H9 (cell line): ENCODE measurements around the gene RPS6KB1. TPM values are rescaled to one million over a fixed set of nuclear protein-coding genes. Genes with fewer than 3 reads are reported as not detected.
"Not testable (repeated sequence)": the region's sequence is repeated elsewhere in the genome, so short reads cannot be mapped to it uniquely, and the experiment has no call there.

ENCODE experiments used
- DNase-seq: peaks from one replicate; pipeline ENCODE4 v3.0.0-alpha.2; 2017
- H2AFZ ChIP-seq: one replicate; pipeline ENCODE4 v1.6.1; 2013; ENCODE audit warnings: mild to moderate bottlenecking, low read length, control low read depth, moderate library complexity
- H2AK5ac ChIP-seq: 2 replicates; pipeline ENCODE4 v1.6.1; 2013; ENCODE audit warnings: low read length, control low read depth, mixed read lengths; ENCODE audit not compliant: insufficient read length
- H2BK120ac ChIP-seq: one replicate; pipeline ENCODE4 v1.6.1; 2013; ENCODE audit warnings: low read depth, mild to moderate bottlenecking, low read length, control low read depth, inconsistent platforms; ENCODE audit not compliant: poor library complexity, severe bottlenecking
- H2BK12ac ChIP-seq: 2 replicates; pipeline ENCODE4 v1.6.1; 2013; ENCODE audit warnings: low read length, control low read depth, mixed read lengths, low read depth; ENCODE audit not compliant: insufficient read length
- H2BK15ac ChIP-seq: 2 replicates; pipeline ENCODE4 v1.6.1; 2013; ENCODE audit warnings: low read depth, low read length, control low read depth
- H2BK20ac ChIP-seq: one replicate; pipeline ENCODE4 v1.6.1; 2013; ENCODE audit warnings: low read depth, mild to moderate bottlenecking, low read length, control low read depth, inconsistent platforms; ENCODE audit not compliant: poor library complexity, severe bottlenecking
- H2BK5ac ChIP-seq: 2 replicates; pipeline ENCODE4 v1.6.1; 2013; ENCODE audit warnings: low read length, control low read depth, mixed read lengths; ENCODE audit not compliant: insufficient read length
- H3K14ac ChIP-seq: 2 replicates; pipeline ENCODE4 v1.6.1; 2013; ENCODE audit warnings: low read length, control low read depth; ENCODE audit not compliant: insufficient read depth
- H3K18ac ChIP-seq: 2 replicates; pipeline ENCODE4 v1.6.1; 2013; ENCODE audit warnings: low read depth, mild to moderate bottlenecking, mixed read lengths, low read length, control low read depth; ENCODE audit not compliant: insufficient read length
- H3K23ac ChIP-seq: 2 replicates; pipeline ENCODE4 v1.6.1; 2013; ENCODE audit warnings: low read length, control low read depth, mixed read lengths, low read depth; ENCODE audit not compliant: insufficient read length
- H3K23me2 ChIP-seq: 2 replicates; pipeline ENCODE4 v1.6.1; 2013; ENCODE audit warnings: low read depth, mild to moderate bottlenecking, mixed read lengths, low read length, control low read depth; ENCODE audit not compliant: insufficient read length, poor library complexity, severe bottlenecking
- H3K27ac ChIP-seq: 2 replicates; pipeline ENCODE4 v1.5.1; 2013; ENCODE audit warnings: low read length, control low read depth, mixed read lengths, low read depth; ENCODE audit not compliant: insufficient read length
- H3K27me3 ChIP-seq: 2 replicates; pipeline ENCODE4 v1.6.1; 2013; ENCODE audit warnings: low read length, control low read depth, inconsistent platforms; ENCODE audit not compliant: insufficient read depth
- H3K4ac ChIP-seq: 2 replicates; pipeline ENCODE4 v1.6.1; 2013; ENCODE audit warnings: low read depth, mild to moderate bottlenecking, control low read depth, inconsistent platforms, low read length, moderate library complexity
- H3K4me1 ChIP-seq: 2 replicates; pipeline ENCODE4 v1.6.1; 2013; ENCODE audit warnings: low read length, control low read depth, inconsistent platforms; ENCODE audit not compliant: insufficient read depth
- H3K4me2 ChIP-seq: 2 replicates; pipeline ENCODE4 v1.6.1; 2013; ENCODE audit warnings: low read length, control low read depth, mixed read lengths; ENCODE audit not compliant: insufficient read length, insufficient read depth
- H3K56ac ChIP-seq: 2 replicates; pipeline ENCODE4 v1.6.1; 2013; ENCODE audit warnings: low read depth, mild to moderate bottlenecking, mixed read lengths, low read length, control low read depth; ENCODE audit not compliant: insufficient read length
- H3K79me1 ChIP-seq: 2 replicates; pipeline ENCODE4 v1.6.1; 2013; ENCODE audit warnings: low read depth, mild to moderate bottlenecking, moderate library complexity, low read length, control low read depth, inconsistent platforms; ENCODE audit not compliant: insufficient read depth, poor library complexity, severe bottlenecking
- H3K79me2 ChIP-seq: 2 replicates; pipeline ENCODE4 v1.6.1; 2013; ENCODE audit warnings: low read length, control low read depth, inconsistent platforms; ENCODE audit not compliant: insufficient read depth
- H3K9ac ChIP-seq: 2 replicates; pipeline ENCODE4 v1.6.1; 2013; ENCODE audit warnings: low read length, control low read depth, mixed read lengths; ENCODE audit not compliant: insufficient read length; ENCODE audit errors: extremely low read depth
- H3K9me3 ChIP-seq: one replicate; pipeline ENCODE4 v1.6.1; 2013; ENCODE audit warnings: low read depth, low read length, inconsistent platforms; ENCODE audit not compliant: control insufficient read depth
- H3T11ph ChIP-seq: one replicate; pipeline ENCODE4 v1.6.1; 2013; ENCODE audit warnings: mild to moderate bottlenecking, low read length, control low read depth, inconsistent platforms
- H4K20me1 ChIP-seq: one replicate; pipeline ENCODE4 v1.6.1; 2013; ENCODE audit not compliant: control insufficient read depth, insufficient read length, insufficient read depth
- H4K5ac ChIP-seq: 2 replicates; pipeline ENCODE4 v1.6.1; 2013; ENCODE audit warnings: low read depth, mild to moderate bottlenecking, mixed read lengths, low read length, control low read depth; ENCODE audit not compliant: insufficient read length
- H4K8ac ChIP-seq: replicated peaks from 2 replicates; pipeline ENCODE4 v1.6.1; 2013; ENCODE audit warnings: low read length, control low read depth, mixed read lengths, low read depth; ENCODE audit not compliant: insufficient read length
- H4K91ac ChIP-seq: 2 replicates; pipeline ENCODE4 v1.6.1; 2013; ENCODE audit warnings: low read depth, mild to moderate bottlenecking, moderate library complexity, mixed read lengths, low read length, control low read depth; ENCODE audit not compliant: insufficient read length
- H3K27ac Mint-ChIP-seq, 3 experiments: 2 replicates in 2 of 3; 3 replicates in 1 of 3; pipeline ENCODE4 v1.8.0; 2020 to 2021; ENCODE audit warnings: mixed read lengths in 3 of 3, mild to moderate bottlenecking in 1 of 3, moderate library complexity in 1 of 3
- H3K27me3 Mint-ChIP-seq: 2 replicates; pipeline ENCODE4 v1.8.0; 2021; ENCODE audit warnings: low read depth, mild to moderate bottlenecking, moderate library complexity, mixed read lengths
- H3K36me3 Mint-ChIP-seq, 3 experiments: 2 replicates in 2 of 3; 3 replicates in 1 of 3; pipeline ENCODE4 v1.8.0; 2020 to 2021; ENCODE audit warnings: low read depth in 3 of 3, mixed read lengths in 3 of 3; ENCODE audit not compliant: insufficient read depth in 1 of 3
- H3K4me1 Mint-ChIP-seq, 2 experiments: 2 replicates each; pipeline ENCODE4 v1.8.0; 2020; ENCODE audit warnings: mixed read lengths in 2 of 2
- H3K4me3 Mint-ChIP-seq, 2 experiments: 2 replicates in 1 of 2; 3 replicates in 1 of 2; pipeline ENCODE4 v1.8.0; 2020 to 2021; ENCODE audit warnings: mild to moderate bottlenecking in 2 of 2, mixed read lengths in 2 of 2, moderate library complexity in 1 of 2
- H3K9me3 Mint-ChIP-seq, 2 experiments: 2 replicates in 1 of 2; 3 replicates in 1 of 2; pipeline ENCODE4 v1.8.0; 2020; ENCODE audit warnings: mild to moderate bottlenecking in 2 of 2, mixed read lengths in 2 of 2, moderate library complexity in 1 of 2
- WGBS: extraction: QIAGEN DNeasy Blood & Tissue Kit; methylation state at CpG from one replicate; pipeline ENCODE4 v1.1.7; 2013; ENCODE audit warnings: missing lambda C conversion rate, low lambda C conversion rate, mixed read lengths; ENCODE audit not compliant: insufficient read length; ENCODE audit errors: extremely low coverage; 5-methylcytosine and 5-hydroxymethylcytosine counted together
- total RNA-seq: library from RNA; stranded (reverse); gene quantifications from 2 replicates; pipeline ENCODE4 v1.2.1, GENCODE V29; 2021

The RPS6KB1 gene
- total RNA-seq, 1 experiment from 2014 or later = 36.1 TPM

- not testable (repeated sequence) for H2BK15ac ChIP-seq, H3K27ac ChIP-seq, H2BK12ac ChIP-seq, H3K9me3 ChIP-seq, H3K23ac ChIP-seq, H2AK5ac ChIP-seq, H3K4ac ChIP-seq, H3K27ac Mint-ChIP-seq, H3K23me2 ChIP-seq, H4K20me1 ChIP-seq, H3K27me3 ChIP-seq, H4K5ac ChIP-seq, H3K4me3 Mint-ChIP-seq, H3K4me2 ChIP-seq, H4K8ac ChIP-seq, H3T11ph ChIP-seq, DNase-seq, H3K18ac ChIP-seq, H2BK20ac ChIP-seq, H3K9me3 Mint-ChIP-seq, H2AFZ ChIP-seq, H3K36me3 Mint-ChIP-seq, H2BK120ac ChIP-seq, H3K4me1 Mint-ChIP-seq, H4K91ac ChIP-seq, H3K56ac ChIP-seq, H3K79me2 ChIP-seq, H3K4me1 ChIP-seq, H2BK5ac ChIP-seq, H3K9ac ChIP-seq, H3K79me1 ChIP-seq, H3K27me3 Mint-ChIP-seq, H3K14ac ChIP-seq
- WGBS = no CpG with 5 or more reads among the region's 6 CpGs
Measured at GRCh38 chr17:59975166-59975565, 82.2 kb downstream of the RPS6KB1 start.

DNA sequence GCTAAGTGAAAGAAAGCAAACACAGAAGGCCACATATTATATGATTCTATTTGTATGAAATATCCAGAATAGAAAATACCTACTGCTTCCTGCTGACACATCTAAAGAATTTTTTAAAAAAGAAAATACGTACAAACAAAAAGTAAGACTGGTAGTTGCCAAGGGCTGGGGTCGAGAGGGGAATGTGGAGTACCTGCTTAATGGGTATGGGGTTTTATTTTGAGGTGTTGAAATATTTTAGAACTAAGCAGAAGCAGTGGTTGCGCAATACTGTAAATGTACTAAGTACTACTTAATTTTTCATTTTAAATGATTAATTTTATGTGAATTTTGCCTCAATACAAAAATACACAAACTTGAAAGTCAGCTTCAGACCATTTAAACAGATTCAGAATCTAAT is 103.7 kb downstream of the RPS6KB1 start:
- H3K23me2 ChIP-seq, H4K20me1 ChIP-seq, H3K9me3 Mint-ChIP-seq, H3K4ac ChIP-seq, H3K9me3 ChIP-seq, H2BK20ac ChIP-seq, H3K4me1 ChIP-seq, H3K36me3 Mint-ChIP-seq, H3K27me3 Mint-ChIP-seq, DNase-seq, H3K27me3 ChIP-seq, H4K91ac ChIP-seq, H3K56ac ChIP-seq, H3K27ac ChIP-seq, H4K5ac ChIP-seq, H4K8ac ChIP-seq, H3K14ac ChIP-seq, H2BK5ac ChIP-seq, H3T11ph ChIP-seq, H2AFZ ChIP-seq, H2BK15ac ChIP-seq, H3K79me2 ChIP-seq, H2BK120ac ChIP-seq, H3K4me1 Mint-ChIP-seq, H3K23ac ChIP-seq, H2AK5ac ChIP-seq, H3K4me3 Mint-ChIP-seq, H3K27ac Mint-ChIP-seq, H3K79me1 ChIP-seq, H3K18ac ChIP-seq, H3K4me2 ChIP-seq, H2BK12ac ChIP-seq, H3K9ac ChIP-seq: not testable (repeated sequence)
- no CpG with 5 or more reads among the region's 3 CpGs for WGBS

Other genes with a start within 250 kb of the RPS6KB1 start
- 40.4 and 40.8 TPM in 2 replicates for gene PTRH2, start 185.7 kb upstream of the RPS6KB1 start, total RNA-seq
- 79.3 and 83.1 TPM in 2 replicates for gene VMP1, start 185.5 kb upstream of the RPS6KB1 start, total RNA-seq
- gene TUBD1, start 178 bp upstream of the RPS6KB1 start, total RNA-seq = 26.4 and 27.1 TPM in 2 replicates
- 6.8 and 8.8 TPM in 2 replicates for gene RNFT1, start 71.6 kb downstream of the RPS6KB1 start, total RNA-seq
- 35.3 and 36.3 TPM in 2 replicates for gene HEATR6, start 185.8 kb downstream of the RPS6KB1 start, total RNA-seq